Neural cell (in vitro differentiated cells): Measurements from ENCODE around the gene ADGRG3. TPM values are rescaled to one million over a fixed set of nuclear protein-coding genes. Genes with fewer than 3 reads are reported as not detected.

Experiments
- H2AFZ ChIP-seq: fragments of 200-600, 300-800 bp; sonication (generic), shearing (Covaris generic); 2 replicates; pipeline ENCODE4 v1.6.0; 2014; ENCODE audit warnings: low read depth, mild to moderate bottlenecking, antibody characterized with exemption, low read length, moderate library complexity
- H3F3A ChIP-seq: fragments of 200-600 bp; shearing (Covaris generic); 2 replicates; pipeline ENCODE4 v1.6.1; 2016; ENCODE audit warnings: mild to moderate bottlenecking, moderate library complexity, mixed read lengths, antibody characterized with exemption, low read length; ENCODE audit not compliant: insufficient read depth, poor library complexity, severe bottlenecking
- H3K27ac ChIP-seq: fragments of 200-600, 300-800 bp; sonication (generic), shearing (Covaris generic); 2 replicates; pipeline ENCODE4 v1.5.1; 2014; ENCODE audit warnings: mild to moderate bottlenecking, low read length, moderate library complexity
- H3K27me3 ChIP-seq: fragments of 300-800, 200-600 bp; sonication (generic), shearing (Covaris generic); 2 replicates; pipeline ENCODE4 v1.6.0; 2014; ENCODE audit warnings: mild to moderate bottlenecking, low read depth, low read length, moderate library complexity; ENCODE audit not compliant: insufficient read depth
- H3K36me3 ChIP-seq: fragments of 300-800, 200-600 bp; sonication (generic), shearing (Covaris generic); 2 replicates; pipeline ENCODE4 v1.5.1; 2014; ENCODE audit warnings: mild to moderate bottlenecking, antibody characterized with exemption, low read length, moderate library complexity; ENCODE audit not compliant: insufficient read depth
- H3K4me2 ChIP-seq: fragments of 300-800, 200-600 bp; sonication (generic), shearing (Covaris generic); 2 replicates; pipeline ENCODE4 v1.6.0; 2014; ENCODE audit warnings: mild to moderate bottlenecking, low read length
- H3K4me3 ChIP-seq: fragments of 300-800, 200-600 bp; sonication (generic), shearing (Covaris generic); 2 replicates; pipeline ENCODE4 v1.5.1; 2014; ENCODE audit warnings: mild to moderate bottlenecking, low read length, moderate library complexity
- H3K79me2 ChIP-seq: fragments of 200-600 bp; shearing (Covaris generic); replicated peaks from 2 replicates; pipeline ENCODE4 v1.6.0; 2014; ENCODE audit warnings: mild to moderate bottlenecking, low read length, moderate library complexity; ENCODE audit not compliant: insufficient read depth
- H3K9ac ChIP-seq: fragments of 300-800, 200-600 bp; sonication (generic), shearing (Covaris generic); 2 replicates; pipeline ENCODE4 v1.6.1; 2016; ENCODE audit warnings: mild to moderate bottlenecking, low read length, mixed read lengths
- H3K9me2 ChIP-seq: fragments of 200-600 bp; shearing (Covaris generic); 2 replicates; pipeline ENCODE4 v1.6.1; 2016; ENCODE audit warnings: mild to moderate bottlenecking, low read length, mixed read lengths; ENCODE audit not compliant: insufficient read depth
- H3K9me3 ChIP-seq: fragments of 200-600, 300-800 bp; sonication (generic), shearing (Covaris generic); 2 replicates; pipeline ENCODE4 v1.6.1; 2016; ENCODE audit warnings: mild to moderate bottlenecking, mixed run types, low read length, moderate library complexity, mixed read lengths
- H4K20me1 ChIP-seq: fragments of 200-600 bp; shearing (Covaris generic); 2 replicates; pipeline ENCODE4 v1.6.1; 2016; ENCODE audit warnings: mild to moderate bottlenecking, mixed run types; ENCODE audit not compliant: insufficient read depth
- EP300 ChIP-seq: fragments of 450-650 bp; conservative IDR thresholded peaks from 2 replicates; pipeline ENCODE4 v1.6.1; 2014; ENCODE audit warnings: antibody characterized with exemption, mild to moderate bottlenecking, moderate library complexity; ENCODE audit not compliant: poor library complexity, severe bottlenecking
- EZH2 ChIP-seq: fragments of 200-600, 300-800 bp; shearing (Covaris generic), sonication (generic); IDR thresholded peaks from 2 replicates; pipeline ENCODE4 v1.6.1; 2014; ENCODE audit warnings: antibody characterized with exemption, low read length, borderline replicate concordance, mild to moderate bottlenecking; ENCODE audit not compliant: insufficient read depth, poor library complexity, severe bottlenecking
- MXI1 ChIP-seq: fragments of 450-650 bp; conservative IDR thresholded peaks from 2 replicates; pipeline ENCODE4 v1.6.1; 2014; ENCODE audit warnings: antibody characterized with exemption, mild to moderate bottlenecking; ENCODE audit not compliant: poor library complexity, severe bottlenecking
- POLR2AphosphoS5 ChIP-seq: IDR thresholded peaks from 2 replicates; pipeline ENCODE4 v1.6.1; 2012
- RAD21 ChIP-seq: fragments of 450-650 bp; conservative IDR thresholded peaks from 2 replicates; pipeline ENCODE4 v1.6.1; 2014; ENCODE audit warnings: antibody characterized with exemption, mild to moderate bottlenecking, moderate library complexity
- SMC3 ChIP-seq: fragments of 450-650 bp; conservative IDR thresholded peaks from 2 replicates; pipeline ENCODE4 v1.6.1; 2014; ENCODE audit warnings: antibody characterized with exemption, mild to moderate bottlenecking, moderate library complexity; ENCODE audit not compliant: poor library complexity
- TAF1 ChIP-seq: IDR thresholded peaks from 2 replicates; pipeline ENCODE4 v1.6.1; 2012; ENCODE audit warnings: low read depth
- polyA plus RNA-seq: library from polyadenylated mRNA; depleted of rRNA; stranded (reverse); fragments of >200 nt; gene quantifications from 2 replicates; pipeline ENCODE4 v1.2.3, GENCODE V29; 2014
- TF ChIP-seq, protein P1 (sequence below): IDR thresholded peaks from 2 replicates; pipeline ENCODE4 v1.6.1; 2012; ENCODE audit warnings: borderline replicate concordance
- TF ChIP-seq, protein P2 (sequence below): fragments of 450-650 bp; IDR thresholded peaks from 2 replicates; pipeline ENCODE4 v1.5.1; 2014; ENCODE audit warnings: antibody characterized with exemption, mild to moderate bottlenecking, moderate library complexity; ENCODE audit not compliant: poor library complexity, severe bottlenecking

ADGRG3 gene
- polyA plus RNA-seq, 1 donor from 2014 or later = 0.62 TPM

DNA sequence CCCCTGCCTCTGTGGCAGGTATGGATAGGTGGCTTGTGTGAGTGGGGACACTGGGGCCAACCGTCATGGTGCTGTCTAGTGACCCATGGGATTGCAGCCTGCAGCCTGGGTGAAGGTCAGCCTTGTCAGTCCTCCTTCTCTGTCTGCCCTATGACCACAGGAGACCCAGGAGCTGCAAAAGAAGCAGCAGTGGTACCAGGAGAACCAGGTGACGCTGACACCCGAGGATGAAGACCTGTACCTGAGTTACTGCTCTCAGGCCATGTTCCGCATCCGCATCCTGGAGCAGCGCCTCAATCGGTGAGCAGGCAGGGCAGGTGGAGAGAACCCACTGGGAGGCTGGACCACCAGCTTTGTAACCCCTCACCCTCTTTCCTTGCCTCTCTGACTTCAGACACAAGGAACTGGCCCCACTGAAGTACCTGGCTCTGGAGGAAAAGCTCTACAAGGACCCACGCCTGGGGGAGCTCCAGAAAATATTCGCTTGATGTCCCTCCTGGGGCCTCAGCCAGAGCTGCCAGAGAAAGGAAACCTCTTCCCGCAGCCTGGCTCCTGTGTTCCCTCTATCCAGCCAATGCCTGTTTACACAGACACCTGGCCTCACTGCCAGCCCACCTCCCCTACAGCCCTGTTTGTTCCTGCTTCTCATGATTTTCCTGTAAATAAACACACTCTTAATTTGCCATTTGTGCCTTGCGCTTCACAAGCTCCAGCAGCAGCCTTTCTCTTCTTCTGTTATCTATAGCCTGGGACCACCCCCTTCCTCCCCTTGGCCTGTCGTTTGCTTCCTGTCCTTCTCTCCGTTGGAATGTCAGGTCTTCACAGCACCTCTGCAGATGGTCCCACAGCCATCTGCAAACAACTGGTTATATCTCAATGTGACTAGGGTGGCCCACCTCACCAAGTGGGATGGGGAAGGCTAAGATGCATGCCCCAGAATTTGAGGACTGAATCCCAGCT is 62.9 kb downstream of the ADGRG3 start:
- no peaks in the 10 kb centered on the region for H3K9me3 ChIP-seq
- H2AFZ ChIP-seq = no peak overlapping the region
- no peak overlapping the region for H3K9ac ChIP-seq
- H3F3A ChIP-seq = no peaks in the 10 kb centered on the region
- no peaks in the 10 kb centered on the region for H3K9me2 ChIP-seq
- H3K36me3 ChIP-seq = no peaks in the 10 kb centered on the region
- no peak overlapping the region for H3K27ac ChIP-seq
- no peak overlapping the region for H3K4me3 ChIP-seq
- TF ChIP-seq EZH2 (no peak), SMC3 (no peak), RAD21 (no peak), EP300 (no peak), MXI1 (no peak), TAF1 (no peak), POLR2AphosphoS5 (no peak)
- TF ChIP-seq, protein P1, sequence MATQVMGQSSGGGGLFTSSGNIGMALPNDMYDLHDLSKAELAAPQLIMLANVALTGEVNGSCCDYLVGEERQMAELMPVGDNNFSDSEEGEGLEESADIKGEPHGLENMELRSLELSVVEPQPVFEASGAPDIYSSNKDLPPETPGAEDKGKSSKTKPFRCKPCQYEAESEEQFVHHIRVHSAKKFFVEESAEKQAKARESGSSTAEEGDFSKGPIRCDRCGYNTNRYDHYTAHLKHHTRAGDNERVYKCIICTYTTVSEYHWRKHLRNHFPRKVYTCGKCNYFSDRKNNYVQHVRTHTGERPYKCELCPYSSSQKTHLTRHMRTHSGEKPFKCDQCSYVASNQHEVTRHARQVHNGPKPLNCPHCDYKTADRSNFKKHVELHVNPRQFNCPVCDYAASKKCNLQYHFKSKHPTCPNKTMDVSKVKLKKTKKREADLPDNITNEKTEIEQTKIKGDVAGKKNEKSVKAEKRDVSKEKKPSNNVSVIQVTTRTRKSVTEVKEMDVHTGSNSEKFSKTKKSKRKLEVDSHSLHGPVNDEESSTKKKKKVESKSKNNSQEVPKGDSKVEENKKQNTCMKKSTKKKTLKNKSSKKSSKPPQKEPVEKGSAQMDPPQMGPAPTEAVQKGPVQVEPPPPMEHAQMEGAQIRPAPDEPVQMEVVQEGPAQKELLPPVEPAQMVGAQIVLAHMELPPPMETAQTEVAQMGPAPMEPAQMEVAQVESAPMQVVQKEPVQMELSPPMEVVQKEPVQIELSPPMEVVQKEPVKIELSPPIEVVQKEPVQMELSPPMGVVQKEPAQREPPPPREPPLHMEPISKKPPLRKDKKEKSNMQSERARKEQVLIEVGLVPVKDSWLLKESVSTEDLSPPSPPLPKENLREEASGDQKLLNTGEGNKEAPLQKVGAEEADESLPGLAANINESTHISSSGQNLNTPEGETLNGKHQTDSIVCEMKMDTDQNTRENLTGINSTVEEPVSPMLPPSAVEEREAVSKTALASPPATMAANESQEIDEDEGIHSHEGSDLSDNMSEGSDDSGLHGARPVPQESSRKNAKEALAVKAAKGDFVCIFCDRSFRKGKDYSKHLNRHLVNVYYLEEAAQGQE = no peak
- TF ChIP-seq, protein P2, sequence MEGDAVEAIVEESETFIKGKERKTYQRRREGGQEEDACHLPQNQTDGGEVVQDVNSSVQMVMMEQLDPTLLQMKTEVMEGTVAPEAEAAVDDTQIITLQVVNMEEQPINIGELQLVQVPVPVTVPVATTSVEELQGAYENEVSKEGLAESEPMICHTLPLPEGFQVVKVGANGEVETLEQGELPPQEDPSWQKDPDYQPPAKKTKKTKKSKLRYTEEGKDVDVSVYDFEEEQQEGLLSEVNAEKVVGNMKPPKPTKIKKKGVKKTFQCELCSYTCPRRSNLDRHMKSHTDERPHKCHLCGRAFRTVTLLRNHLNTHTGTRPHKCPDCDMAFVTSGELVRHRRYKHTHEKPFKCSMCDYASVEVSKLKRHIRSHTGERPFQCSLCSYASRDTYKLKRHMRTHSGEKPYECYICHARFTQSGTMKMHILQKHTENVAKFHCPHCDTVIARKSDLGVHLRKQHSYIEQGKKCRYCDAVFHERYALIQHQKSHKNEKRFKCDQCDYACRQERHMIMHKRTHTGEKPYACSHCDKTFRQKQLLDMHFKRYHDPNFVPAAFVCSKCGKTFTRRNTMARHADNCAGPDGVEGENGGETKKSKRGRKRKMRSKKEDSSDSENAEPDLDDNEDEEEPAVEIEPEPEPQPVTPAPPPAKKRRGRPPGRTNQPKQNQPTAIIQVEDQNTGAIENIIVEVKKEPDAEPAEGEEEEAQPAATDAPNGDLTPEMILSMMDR = no peak
- H3K27me3 ChIP-seq = no peaks in the 10 kb centered on the region
- H4K20me1 ChIP-seq = no peaks in the 10 kb centered on the region
- no peaks in the 10 kb centered on the region for H3K79me2 ChIP-seq
- H3K4me2 ChIP-seq = no peak overlapping the region

DNA sequence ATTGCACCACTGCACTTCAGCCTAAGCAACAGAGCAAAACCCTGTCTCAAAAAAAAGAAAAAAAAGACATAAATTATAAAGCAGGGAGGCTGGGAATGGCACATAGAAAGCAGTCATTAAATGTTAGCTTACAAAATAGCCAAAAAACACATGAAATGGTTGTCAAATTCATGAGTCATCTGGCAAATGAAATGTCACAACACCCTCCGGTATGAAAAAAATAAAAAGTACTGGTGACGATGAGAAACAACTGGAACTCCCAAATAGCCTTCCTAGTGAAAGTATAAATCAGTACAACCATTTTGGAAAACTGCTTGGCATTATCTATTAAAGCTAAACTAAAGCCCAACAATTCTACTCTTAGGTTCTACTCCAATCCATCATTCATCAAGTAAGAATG is 63.9 kb downstream of the ADGRG3 start:
- no peak for TF ChIP-seq POLR2AphosphoS5
- no peak for TF ChIP-seq RAD21
- TF ChIP-seq, protein P1 = no peak
- no peak for TF ChIP-seq MXI1
- TF ChIP-seq, protein P2 = no peak
- TF ChIP-seq EP300 = no peak
- TF ChIP-seq SMC3 = no peak
- no peak for TF ChIP-seq TAF1
- TF ChIP-seq EZH2 = no peak
- Histone ChIP-seq H3K27ac (no peak overlapping the region), H3K9me2 (no peaks in the 10 kb centered on the region), H2AFZ (no peak overlapping the region), H3K4me2 (no peak overlapping the region), H4K20me1 (no peaks in the 10 kb centered on the region), H3K9me3 (no peaks in the 10 kb centered on the region), H3K9ac (no peak overlapping the region), H3F3A (no peaks in the 10 kb centered on the region), H3K36me3 (no peaks in the 10 kb centered on the region), H3K27me3 (no peaks in the 10 kb centered on the region), H3K4me3 (no peak overlapping the region), H3K79me2 (no peaks in the 10 kb centered on the region)
